K562 (cell line): Measurements from ENCODE around the gene ZBP1. TPM values are rescaled to one million over a fixed set of nuclear protein-coding genes. Genes with fewer than 3 reads are reported as not detected.

ENCODE experiments used
- ATAC-seq: fragments of 200-7000 bp; cut with Tn5 transposase; 3 replicates; pipeline ENCODE4 v1.9.1; 2020; ENCODE audit warnings: moderate library complexity
- BruUV-seq: library from RNA; stranded (reverse); fragments of 400-500 nt; replicated peaks from 2 replicates; lab custom pipeline; 2021; lab: Mats Ljungman, UMichigan
- CTCF ChIA-PET: fragments of 300-600 bp; formaldehyde crosslinking; extraction: SDS; loops from one replicate; lab custom pipeline; 2021; ENCODE audit warnings: low intra/inter-chr PET ratio; lab: Yijun Ruan, JAX
- POLR2A ChIA-PET: fragments of 300-600, 350-650 bp; sonication (Branson Sonifier 250); formaldehyde crosslinking; extraction: SDS; loops from one replicate; lab custom pipeline; 2021; ENCODE audit warnings: antibody characterized with exemption, inconsistent platforms; lab: Yijun Ruan, JAX
- DNase-seq, 4 experiments: peaks; one replicate each; pipeline versions ENCODE4 v3.0.0 to v3.0.0-alpha.2; 2011 to 2018; ENCODE audit warnings: low spot score in 3 of 4, mixed read lengths in 3 of 4; ENCODE audit errors: extremely low read depth in 1 of 4
- FAIRE-seq: peaks from 2 replicates; lab custom pipeline; 2011; peaks lifted over from hg19 to GRCh38; lab: Jason Lieb, UNC
- H2AFZ ChIP-seq: 2 replicates; pipeline ENCODE4 v1.6.0; 2011; ENCODE audit warnings: low read depth, low read length, control low read depth, inconsistent platforms
- H3K27ac ChIP-seq: fragments of 200-600 bp; 3 replicates; pipeline ENCODE4 v1.8.0; 2011; ENCODE audit warnings: low read depth, mild to moderate bottlenecking, control low read depth, inconsistent platforms, low read length, moderate library complexity, mixed read lengths; ENCODE audit errors: extremely low read depth
- H3K27me3 ChIP-seq, 2 experiments: fragments of 300-600 bp in 1 of 2; 2 replicates in 1 of 2; 3 replicates in 1 of 2; pipeline versions ENCODE4 v1.6.0 to v1.8.0; 2011; ENCODE audit warnings: inconsistent platforms in 2 of 2, low read length in 2 of 2, mild to moderate bottlenecking in 1 of 2, mixed read lengths in 1 of 2, moderate library complexity in 1 of 2; ENCODE audit not compliant: control insufficient read depth in 2 of 2, insufficient read depth in 2 of 2
- H3K36me3 ChIP-seq: fragments of 300-600 bp; 3 replicates; pipeline ENCODE4 v1.8.0; 2011; ENCODE audit warnings: mild to moderate bottlenecking, low read length, inconsistent platforms; ENCODE audit not compliant: control insufficient read depth, insufficient read depth
- H3K4me1 ChIP-seq, 2 experiments: fragments of 200-600 bp in 1 of 2; replicated peaks in 1 of 2; 2 replicates in 1 of 2; 3 replicates in 1 of 2; pipeline versions ENCODE4 v1.5.1 to v1.8.0; 2011; ENCODE audit warnings: inconsistent platforms in 2 of 2, low read length in 2 of 2, mild to moderate bottlenecking in 1 of 2, mixed read lengths in 1 of 2, moderate library complexity in 1 of 2; ENCODE audit not compliant: control insufficient read depth in 2 of 2, insufficient read depth in 2 of 2
- H3K4me2 ChIP-seq: 2 replicates; pipeline ENCODE4 v1.6.1; 2011; ENCODE audit warnings: low read length, control low read depth, inconsistent platforms, mixed read lengths; ENCODE audit not compliant: insufficient read depth
- H3K4me3 ChIP-seq: fragments of 200-600 bp; sonication (generic), shearing (Covaris generic); 2 replicates; pipeline ENCODE4 v1.5.1; 2016; ENCODE audit warnings: control low read depth, inconsistent platforms
- H3K79me2 ChIP-seq: fragments of 200-600 bp; 3 replicates; pipeline ENCODE4 v1.8.0; 2011; ENCODE audit warnings: low read length, inconsistent platforms; ENCODE audit not compliant: control insufficient read depth, insufficient read depth
- H3K9ac ChIP-seq, 2 experiments: 2 replicates each; pipeline versions ENCODE4 v1.6.0 to v1.6.1; 2011; ENCODE audit warnings: low read depth in 2 of 2, low read length in 2 of 2, control low read depth in 1 of 2, inconsistent platforms in 1 of 2, mild to moderate bottlenecking in 1 of 2, mixed read lengths in 1 of 2; ENCODE audit not compliant: insufficient read depth in 1 of 2
- H3K9me1 ChIP-seq: one replicate; pipeline ENCODE4 v1.6.0; 2011; ENCODE audit warnings: inconsistent platforms, mild to moderate bottlenecking, low read length, moderate library complexity; ENCODE audit not compliant: control insufficient read depth, insufficient read depth
- H3K9me3 ChIP-seq: replicated peaks from 2 replicates; pipeline ENCODE4 v1.5.1; 2011; ENCODE audit warnings: low read depth, low read length, inconsistent platforms; ENCODE audit not compliant: control insufficient read depth, insufficient read depth
- H4K20me1 ChIP-seq: replicated peaks from 2 replicates; pipeline ENCODE4 v1.6.1; 2011; ENCODE audit warnings: low read length, inconsistent platforms, mixed read lengths; ENCODE audit not compliant: control insufficient read depth, insufficient read depth
- CBX3 ChIP-seq, 2 experiments: IDR thresholded peaks; 1 replicate in 1 of 2; 2 replicates in 1 of 2; pipeline ENCODE4 v1.6.1; 2012; ENCODE audit warnings: inconsistent platforms in 2 of 2, low read length in 2 of 2, borderline replicate concordance in 1 of 2, control low read depth in 1 of 2
- EGR1 ChIP-seq: fragments of 450-650 bp; conservative IDR thresholded peaks from 2 replicates; pipeline ENCODE4 v1.6.1; 2017; ENCODE audit warnings: mild to moderate bottlenecking
- FOXJ3 ChIP-seq: sonication (generic); formaldehyde crosslinking; IDR thresholded peaks from 2 replicates; pipeline ENCODE4 v1.4.0; 2020; ENCODE audit warnings: mild to moderate bottlenecking, missing genetic modification reagents
- KAT8 ChIP-seq: fragments of 450-650 bp; IDR thresholded peaks from 2 replicates; pipeline ENCODE4 v1.6.1; 2016; ENCODE audit warnings: low read depth, mild to moderate bottlenecking
- POLR2B ChIP-seq: fragments of 450-650 bp; IDR thresholded peaks from 2 replicates; pipeline ENCODE4 v1.6.1; 2018; ENCODE audit warnings: low read depth; ENCODE audit not compliant: partially characterized antibody
- RNF2 ChIP-seq: sonication (generic); IDR thresholded peaks from 2 replicates; pipeline ENCODE4 v1.6.1; 2016
- ZNF324 ChIP-seq: fragments of 250-450 bp; sonication (Bioruptor Pico); IDR thresholded peaks from 2 replicates; pipeline ENCODE4 v1.4.0; 2020; ENCODE audit warnings: mild to moderate bottlenecking
- WGBS: fragments of 100-300 bp; shearing (Covaris generic); methylation state at CpG from one replicate; pipeline ENCODE4 v1.1.6; 2016; ENCODE audit warnings: low coverage, mixed read lengths; ENCODE audit not compliant: insufficient coverage; ENCODE audit errors: missing lambda C conversion rate; 5-methylcytosine and 5-hydroxymethylcytosine counted together
- in situ Hi-C: fragments of 300-500 bp; cut with MboI; formaldehyde crosslinking; loops from 4 replicates; pipeline ENCODE4 v1.15.0; 2018; ENCODE audit warnings: inconsistent platforms, mixed read lengths
- intact Hi-C: fragments of 100-400 bp; cut with micrococcal nuclease; formaldehyde crosslinking; loops from 2 replicates; pipeline ENCODE4 v1.14.2; 2022
- polyA plus RNA-seq, 8 experiments: library from polyadenylated mRNA; depleted of rRNA in 4 of 8; stranded (reverse) in 5 of 8; unstranded in 3 of 8; fragments of >200 nt; fragmentation: Nextera tagmentation in 2 of 8; fragmentation: Illumina TruSeq in 1 of 8; extraction: Ambion mirVana in 2 of 8; extraction: Trizol in 1 of 8; gene quantifications; 2 replicates each; pipeline versions ENCODE4 v1.2.1 to v1.2.3, GENCODE V29; 2011 to 2014; ENCODE audit warnings: inconsistent platforms in 1 of 8, missing spikeins in 1 of 8
- total RNA-seq, 7 experiments: library from RNA; depleted of rRNA in 6 of 7; stranded (reverse); fragments of >200 nt in 6 of 7; fragmentation: Illumina TruSeq in 2 of 7; extraction: Trizol in 2 of 7; gene quantifications; 2 replicates each; pipeline versions ENCODE4 v1.2.1 to v1.2.3, GENCODE V29; 2011 to 2021; ENCODE audit warnings: low replicate concordance in 1 of 7
- TF ChIP-seq, protein P1 (sequence below): fragments of 450-650 bp; IDR thresholded peaks from 2 replicates; pipeline ENCODE4 v1.6.1; 2018; ENCODE audit warnings: mild to moderate bottlenecking, low read depth; ENCODE audit not compliant: partially characterized antibody
- TF ChIP-seq, protein P2 (sequence below), 3 experiments: IDR thresholded peaks in 2 of 3; conservative IDR thresholded peaks in 1 of 3; 2 replicates each; pipeline ENCODE4 v1.5.1; 2011 to 2012; ENCODE audit warnings: low read length in 3 of 3, mild to moderate bottlenecking in 3 of 3, control low read depth in 2 of 3, improper control_type of control experiment in 1 of 3, inconsistent platforms in 1 of 3, low read depth in 1 of 3, mixed read lengths in 1 of 3, moderate library complexity in 1 of 3; ENCODE audit not compliant: insufficient read depth in 2 of 3
- TF ChIP-seq, protein P3 (sequence below): fragments of 450-650 bp; formaldehyde crosslinking; IDR thresholded peaks from 2 replicates; pipeline ENCODE4 v1.4.0; 2020; ENCODE audit warnings: mild to moderate bottlenecking, moderate library complexity
- TF ChIP-seq, protein P4 (sequence below): sonication (generic); formaldehyde crosslinking; IDR thresholded peaks from 2 replicates; pipeline ENCODE4 v1.8.0; 2023; ENCODE audit warnings: mild to moderate bottlenecking, missing genetic modification reagents
- TF ChIP-seq, protein P5 (sequence below): IDR thresholded peaks from 2 replicates; pipeline ENCODE4 v1.6.1; 2016; ENCODE audit warnings: missing genetic modification characterization, missing compliant biosample characterization

ZBP1 gene
- total and polyA plus RNA-seq, 9 of the 15 experiments (the other 6 are each of a cell fraction or from before 2014, with no cell fraction given) = not detected

DNA sequence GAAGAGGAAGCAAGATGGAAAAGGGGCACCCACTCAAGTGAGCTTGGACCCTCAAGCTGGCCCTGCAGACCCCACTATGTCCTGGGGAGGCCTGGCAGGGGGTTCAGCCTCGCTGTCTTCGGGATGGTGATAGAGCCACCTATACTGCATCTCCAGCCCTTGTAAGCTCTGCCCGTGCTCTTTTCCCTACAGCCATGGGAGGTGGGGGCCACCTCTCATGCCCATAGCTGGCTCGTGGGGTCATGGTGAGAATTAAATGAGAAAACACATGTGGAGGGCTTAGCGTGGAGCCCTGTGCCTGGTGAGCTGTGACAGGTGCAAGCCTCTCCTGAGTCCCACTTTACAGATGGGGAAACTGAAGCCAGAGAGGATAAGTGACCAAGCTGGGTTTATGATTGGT, 31.6 kb downstream of the ZBP1 start:
- POLR2A ChIA-PET = no interaction called here
- H3K79me2 ChIP-seq = no peaks in the 10 kb centered on the region
- no peak overlapping the region for H3K4me2 ChIP-seq
- DNase-seq (no peak), ATAC-seq (no peak), FAIRE-seq (no peak)
- H3K4me3 ChIP-seq = no peak overlapping the region
- peaks cover 5 to 15% of the 10 kb centered on the region in 2 experiments; a peak in 3 of 5 replicates for H3K27me3 ChIP-seq
- H2AFZ ChIP-seq = no peak overlapping the region
- no peaks in the 10 kb centered on the region for H3K36me3 ChIP-seq
- no peak overlapping the region for H3K27ac ChIP-seq
- peaks cover 11 to 51% of the 10 kb centered on the region in 2 experiments; a peak in 4 of 5 replicates for H3K4me1 ChIP-seq
- 8% methylated on average over 5 of the region's 5 CpGs for WGBS
- CTCF ChIA-PET = no interaction called here
- intact Hi-C loops = no loop called here
- BruUV-seq = no TSS peak
- H4K20me1 ChIP-seq = no peaks in the 10 kb centered on the region
- in situ Hi-C loops = no loop called here
- no peaks in the 10 kb centered on the region for H3K9me1 ChIP-seq
- H3K9me3 ChIP-seq = peaks cover 3% of the 10 kb centered on the region; the same call in 1 of the 2 replicates
- no peak overlapping the region for H3K9ac ChIP-seq
- no peak for TF ChIP-seq POLR2B
- TF ChIP-seq ZNF324 = no peak
- TF ChIP-seq CBX3 (IDR thresholded peaks at IDR 0.05; ENCODE audit: borderline replicate concordance in 1 of 2, low read length in 2 of 2) = no peak
- no peak for TF ChIP-seq FOXJ3 (CRISPR knock-in tag)
- TF ChIP-seq, protein P1, sequence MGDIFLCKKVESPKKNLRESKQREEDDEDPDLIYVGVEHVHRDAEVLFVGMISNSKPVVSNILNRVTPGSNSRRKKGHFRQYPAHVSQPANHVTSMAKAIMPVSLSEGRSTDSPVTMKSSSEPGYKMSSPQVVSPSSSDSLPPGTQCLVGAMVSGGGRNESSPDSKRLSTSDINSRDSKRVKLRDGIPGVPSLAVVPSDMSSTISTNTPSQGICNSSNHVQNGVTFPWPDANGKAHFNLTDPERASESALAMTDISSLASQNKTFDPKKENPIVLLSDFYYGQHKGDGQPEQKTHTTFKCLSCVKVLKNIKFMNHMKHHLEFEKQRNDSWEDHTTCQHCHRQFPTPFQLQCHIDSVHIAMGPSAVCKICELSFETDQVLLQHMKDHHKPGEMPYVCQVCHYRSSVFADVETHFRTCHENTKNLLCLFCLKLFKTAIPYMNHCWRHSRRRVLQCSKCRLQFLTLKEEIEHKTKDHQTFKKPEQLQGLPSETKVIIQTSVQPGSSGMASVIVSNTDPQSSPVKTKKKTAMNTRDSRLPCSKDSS = no peak
- TF ChIP-seq, protein P2, sequence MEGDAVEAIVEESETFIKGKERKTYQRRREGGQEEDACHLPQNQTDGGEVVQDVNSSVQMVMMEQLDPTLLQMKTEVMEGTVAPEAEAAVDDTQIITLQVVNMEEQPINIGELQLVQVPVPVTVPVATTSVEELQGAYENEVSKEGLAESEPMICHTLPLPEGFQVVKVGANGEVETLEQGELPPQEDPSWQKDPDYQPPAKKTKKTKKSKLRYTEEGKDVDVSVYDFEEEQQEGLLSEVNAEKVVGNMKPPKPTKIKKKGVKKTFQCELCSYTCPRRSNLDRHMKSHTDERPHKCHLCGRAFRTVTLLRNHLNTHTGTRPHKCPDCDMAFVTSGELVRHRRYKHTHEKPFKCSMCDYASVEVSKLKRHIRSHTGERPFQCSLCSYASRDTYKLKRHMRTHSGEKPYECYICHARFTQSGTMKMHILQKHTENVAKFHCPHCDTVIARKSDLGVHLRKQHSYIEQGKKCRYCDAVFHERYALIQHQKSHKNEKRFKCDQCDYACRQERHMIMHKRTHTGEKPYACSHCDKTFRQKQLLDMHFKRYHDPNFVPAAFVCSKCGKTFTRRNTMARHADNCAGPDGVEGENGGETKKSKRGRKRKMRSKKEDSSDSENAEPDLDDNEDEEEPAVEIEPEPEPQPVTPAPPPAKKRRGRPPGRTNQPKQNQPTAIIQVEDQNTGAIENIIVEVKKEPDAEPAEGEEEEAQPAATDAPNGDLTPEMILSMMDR (IDR thresholded peaks at IDR 0.05 in 2 of 3, conservative IDR thresholded peaks at IDR 0.05 in 1 of 3; ENCODE audit: insufficient read depth in 2 of 3, low read depth in 1 of 3, low read length in 3 of 3) = no peak
- TF ChIP-seq, protein P3, sequence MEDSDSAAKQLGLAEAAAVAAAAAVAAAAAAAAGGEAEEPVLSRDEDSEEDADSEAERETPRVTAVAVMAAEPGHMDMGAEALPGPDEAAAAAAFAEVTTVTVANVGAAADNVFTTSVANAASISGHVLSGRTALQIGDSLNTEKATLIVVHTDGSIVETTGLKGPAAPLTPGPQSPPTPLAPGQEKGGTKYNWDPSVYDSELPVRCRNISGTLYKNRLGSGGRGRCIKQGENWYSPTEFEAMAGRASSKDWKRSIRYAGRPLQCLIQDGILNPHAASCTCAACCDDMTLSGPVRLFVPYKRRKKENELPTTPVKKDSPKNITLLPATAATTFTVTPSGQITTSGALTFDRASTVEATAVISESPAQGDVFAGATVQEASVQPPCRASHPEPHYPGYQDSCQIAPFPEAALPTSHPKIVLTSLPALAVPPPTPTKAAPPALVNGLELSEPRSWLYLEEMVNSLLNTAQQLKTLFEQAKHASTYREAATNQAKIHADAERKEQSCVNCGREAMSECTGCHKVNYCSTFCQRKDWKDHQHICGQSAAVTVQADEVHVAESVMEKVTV (CRISPR knock-in tag) = no peak
- TF ChIP-seq, protein P4, sequence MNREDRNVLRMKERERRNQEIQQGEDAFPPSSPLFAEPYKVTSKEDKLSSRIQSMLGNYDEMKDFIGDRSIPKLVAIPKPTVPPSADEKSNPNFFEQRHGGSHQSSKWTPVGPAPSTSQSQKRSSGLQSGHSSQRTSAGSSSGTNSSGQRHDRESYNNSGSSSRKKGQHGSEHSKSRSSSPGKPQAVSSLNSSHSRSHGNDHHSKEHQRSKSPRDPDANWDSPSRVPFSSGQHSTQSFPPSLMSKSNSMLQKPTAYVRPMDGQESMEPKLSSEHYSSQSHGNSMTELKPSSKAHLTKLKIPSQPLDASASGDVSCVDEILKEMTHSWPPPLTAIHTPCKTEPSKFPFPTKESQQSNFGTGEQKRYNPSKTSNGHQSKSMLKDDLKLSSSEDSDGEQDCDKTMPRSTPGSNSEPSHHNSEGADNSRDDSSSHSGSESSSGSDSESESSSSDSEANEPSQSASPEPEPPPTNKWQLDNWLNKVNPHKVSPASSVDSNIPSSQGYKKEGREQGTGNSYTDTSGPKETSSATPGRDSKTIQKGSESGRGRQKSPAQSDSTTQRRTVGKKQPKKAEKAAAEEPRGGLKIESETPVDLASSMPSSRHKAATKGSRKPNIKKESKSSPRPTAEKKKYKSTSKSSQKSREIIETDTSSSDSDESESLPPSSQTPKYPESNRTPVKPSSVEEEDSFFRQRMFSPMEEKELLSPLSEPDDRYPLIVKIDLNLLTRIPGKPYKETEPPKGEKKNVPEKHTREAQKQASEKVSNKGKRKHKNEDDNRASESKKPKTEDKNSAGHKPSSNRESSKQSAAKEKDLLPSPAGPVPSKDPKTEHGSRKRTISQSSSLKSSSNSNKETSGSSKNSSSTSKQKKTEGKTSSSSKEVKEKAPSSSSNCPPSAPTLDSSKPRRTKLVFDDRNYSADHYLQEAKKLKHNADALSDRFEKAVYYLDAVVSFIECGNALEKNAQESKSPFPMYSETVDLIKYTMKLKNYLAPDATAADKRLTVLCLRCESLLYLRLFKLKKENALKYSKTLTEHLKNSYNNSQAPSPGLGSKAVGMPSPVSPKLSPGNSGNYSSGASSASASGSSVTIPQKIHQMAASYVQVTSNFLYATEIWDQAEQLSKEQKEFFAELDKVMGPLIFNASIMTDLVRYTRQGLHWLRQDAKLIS (CRISPR knock-in tag) = no peak
- no peak for TF ChIP-seq EGR1
- no peak for TF ChIP-seq RNF2
- TF ChIP-seq, protein P5, sequence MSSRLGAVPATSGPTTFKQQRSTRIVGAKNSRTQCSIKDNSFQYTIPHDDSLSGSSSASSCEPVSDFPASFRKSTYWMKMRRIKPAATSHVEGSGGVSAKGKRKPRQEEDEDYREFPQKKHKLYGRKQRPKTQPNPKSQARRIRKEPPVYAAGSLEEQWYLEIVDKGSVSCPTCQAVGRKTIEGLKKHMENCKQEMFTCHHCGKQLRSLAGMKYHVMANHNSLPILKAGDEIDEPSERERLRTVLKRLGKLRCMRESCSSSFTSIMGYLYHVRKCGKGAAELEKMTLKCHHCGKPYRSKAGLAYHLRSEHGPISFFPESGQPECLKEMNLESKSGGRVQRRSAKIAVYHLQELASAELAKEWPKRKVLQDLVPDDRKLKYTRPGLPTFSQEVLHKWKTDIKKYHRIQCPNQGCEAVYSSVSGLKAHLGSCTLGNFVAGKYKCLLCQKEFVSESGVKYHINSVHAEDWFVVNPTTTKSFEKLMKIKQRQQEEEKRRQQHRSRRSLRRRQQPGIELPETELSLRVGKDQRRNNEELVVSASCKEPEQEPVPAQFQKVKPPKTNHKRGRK = no peak
- TF ChIP-seq KAT8 = no peak
